GM18526 (cell line): ENCODE measurements around the gene TMEM44.

Experiments used
- POLR2A ChIP-seq: IDR thresholded peaks from 3 replicates; pipeline ENCODE4 v1.6.1; 2011; ENCODE audit not compliant: insufficient read length; ENCODE audit errors: extremely low read depth

Gene TMEM44

DNA sequence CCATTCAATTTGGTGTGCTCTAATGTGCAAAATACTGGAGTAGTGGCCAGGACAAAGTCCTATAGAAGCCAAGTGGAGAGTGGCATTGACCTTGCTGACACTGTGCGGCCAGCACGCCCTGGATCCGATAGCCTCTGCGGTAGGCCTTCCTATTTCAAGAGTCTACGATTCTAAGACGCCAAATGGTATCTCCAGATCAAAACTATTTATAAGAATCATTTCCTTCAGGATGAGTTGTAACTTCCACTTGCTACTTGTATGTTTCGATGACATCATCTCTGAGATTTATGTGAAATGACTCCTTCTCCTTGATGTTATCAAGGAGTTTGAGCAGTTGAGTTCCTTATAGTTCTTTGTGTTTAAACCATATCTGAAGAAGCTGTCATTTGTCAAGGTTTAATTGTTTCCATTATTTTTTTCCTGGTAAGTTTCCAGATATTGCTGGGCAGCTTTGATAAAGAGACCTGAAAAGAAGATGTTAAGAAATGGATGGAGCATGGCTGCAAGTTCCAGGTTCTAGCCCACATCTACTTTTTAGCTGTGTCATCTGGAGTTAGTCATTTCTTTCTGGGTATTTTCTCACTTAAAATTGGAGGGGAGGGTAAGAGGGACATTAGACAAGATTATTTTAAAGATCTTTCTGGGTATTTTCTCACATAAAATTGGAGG is 71.8 kb downstream of the TMEM44 start:
- TF ChIP-seq POLR2A, result no peak

DNA sequence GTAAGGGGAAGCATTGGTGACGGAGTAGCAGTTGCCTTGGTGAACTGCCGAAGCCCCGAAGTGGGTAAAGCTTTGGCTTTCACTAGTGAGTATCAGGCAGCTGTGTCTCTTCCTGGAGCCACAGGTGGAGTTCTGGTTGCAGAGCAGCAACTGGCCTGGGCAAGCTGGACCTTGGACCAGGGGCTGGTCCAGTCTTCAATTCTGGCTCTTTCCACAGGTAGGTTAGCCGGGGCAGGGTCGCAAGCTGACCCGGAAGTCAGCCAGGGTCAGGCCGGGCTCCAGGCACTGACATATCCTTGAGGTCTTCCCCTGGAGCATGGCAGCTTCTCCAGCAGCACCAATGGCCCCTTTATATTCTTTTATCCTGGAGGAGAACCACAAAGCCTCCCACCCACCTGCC is 73.2 kb downstream of the TMEM44 start:
- TF ChIP-seq POLR2A, result no peak

DNA sequence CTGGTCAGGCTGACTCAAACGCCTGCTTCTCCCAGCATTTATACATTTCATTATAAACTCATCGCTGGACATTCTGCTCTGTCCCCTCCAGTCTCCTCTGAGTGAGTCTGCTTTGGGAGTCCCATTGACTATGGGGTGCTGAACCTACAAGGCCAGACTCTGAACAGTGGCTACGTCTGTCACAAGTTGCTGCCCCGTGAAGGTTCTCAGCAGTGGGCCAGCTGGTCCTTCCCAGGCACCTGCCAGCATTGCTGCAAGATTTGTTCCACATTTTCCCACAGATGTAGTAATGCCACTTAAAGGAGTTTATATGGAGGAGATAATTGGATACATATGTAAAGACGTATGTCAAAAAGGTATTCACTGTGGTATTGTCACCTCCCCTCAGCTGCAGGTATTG is 73.7 kb downstream of the TMEM44 start:
- TF ChIP-seq POLR2A, result no peak

DNA sequence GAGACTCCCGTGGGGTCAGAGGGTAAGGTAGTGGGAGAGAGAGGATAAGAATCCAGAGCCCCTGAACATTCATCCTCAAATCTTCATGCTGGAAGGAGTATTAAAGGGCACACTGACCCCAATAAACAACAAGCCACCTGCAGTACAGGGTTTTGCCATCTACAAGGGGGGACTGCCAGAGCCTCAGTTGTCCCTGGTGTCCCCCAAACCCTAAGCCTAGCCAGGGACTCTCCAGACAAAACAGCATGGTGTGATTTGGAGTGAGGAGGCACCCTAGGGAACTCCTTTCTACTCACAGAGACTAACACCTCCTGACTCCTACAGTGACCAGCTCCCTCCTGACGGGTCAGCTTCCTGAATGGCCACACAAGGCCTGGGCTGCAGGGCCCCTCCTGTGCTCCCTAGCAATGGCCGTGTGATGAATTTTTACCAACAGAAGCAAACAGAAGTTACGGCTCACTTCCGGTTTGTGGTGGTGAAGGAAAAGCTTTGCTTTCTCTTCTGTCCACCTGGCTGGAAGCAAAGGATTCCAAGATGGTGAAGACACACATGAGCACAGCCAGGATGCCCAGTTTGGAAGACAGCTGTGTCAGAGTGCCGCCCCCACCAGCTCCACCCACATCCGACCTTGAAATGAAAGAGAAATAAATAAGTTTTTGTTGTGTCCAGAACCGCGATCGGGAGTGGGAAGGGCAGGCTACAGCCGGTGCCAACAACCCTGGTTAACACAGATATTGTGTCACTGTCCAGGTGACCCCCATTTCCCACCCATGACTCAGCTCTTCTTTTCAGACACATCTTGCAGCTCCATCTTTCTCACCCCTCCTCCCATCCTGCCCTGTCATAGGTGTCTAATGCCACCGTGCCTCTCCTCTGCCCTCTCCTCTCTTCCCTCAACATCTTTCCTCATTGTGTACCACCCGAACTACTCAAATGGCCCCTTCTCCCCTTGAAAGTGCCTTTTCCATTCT is 76.8 kb downstream of the TMEM44 start:
- TF ChIP-seq POLR2A, result no peak

DNA sequence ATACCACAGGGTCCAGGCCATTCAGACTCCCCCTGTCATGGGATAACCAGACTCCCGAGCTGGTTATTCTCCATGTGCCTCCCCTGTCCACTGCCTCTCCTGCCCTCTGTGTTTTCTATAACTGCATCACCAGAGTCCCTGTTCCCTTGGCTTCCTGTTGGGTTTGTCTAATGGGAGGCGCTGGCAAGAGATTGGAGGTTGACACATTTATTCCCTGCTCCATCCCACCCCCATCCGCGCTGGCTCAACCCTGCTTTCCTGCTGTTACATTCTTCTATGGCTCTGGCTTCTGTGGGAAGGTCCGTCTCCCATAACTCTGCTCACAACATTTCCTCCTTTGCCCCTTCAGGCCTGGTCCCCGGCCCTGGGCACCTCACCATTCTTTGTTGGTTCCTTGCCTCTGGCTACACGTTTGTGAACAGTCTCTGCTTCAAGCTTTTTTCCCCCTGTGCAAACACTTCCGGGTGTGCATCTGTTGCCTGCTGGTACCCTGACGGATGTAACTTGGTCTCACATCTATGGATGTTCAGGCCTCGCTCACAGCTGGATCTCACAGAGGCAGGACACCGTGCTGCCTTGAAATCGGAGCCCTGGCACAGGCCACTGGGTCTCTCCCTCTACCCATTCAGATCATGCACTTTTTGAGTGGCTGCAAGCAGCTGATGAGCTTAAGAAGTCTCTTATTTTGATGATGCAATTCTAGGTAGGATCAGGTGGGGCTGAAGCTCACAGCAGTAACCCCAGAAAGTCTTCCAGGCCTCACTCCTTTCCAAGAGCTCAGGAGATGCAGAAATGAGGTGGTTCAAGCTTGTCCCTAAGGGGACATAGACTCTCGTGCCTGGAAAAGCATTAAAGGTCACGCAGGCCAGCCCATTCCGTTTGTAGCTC is 77.8 kb downstream of the TMEM44 start:
- no peak for TF ChIP-seq POLR2A

DNA sequence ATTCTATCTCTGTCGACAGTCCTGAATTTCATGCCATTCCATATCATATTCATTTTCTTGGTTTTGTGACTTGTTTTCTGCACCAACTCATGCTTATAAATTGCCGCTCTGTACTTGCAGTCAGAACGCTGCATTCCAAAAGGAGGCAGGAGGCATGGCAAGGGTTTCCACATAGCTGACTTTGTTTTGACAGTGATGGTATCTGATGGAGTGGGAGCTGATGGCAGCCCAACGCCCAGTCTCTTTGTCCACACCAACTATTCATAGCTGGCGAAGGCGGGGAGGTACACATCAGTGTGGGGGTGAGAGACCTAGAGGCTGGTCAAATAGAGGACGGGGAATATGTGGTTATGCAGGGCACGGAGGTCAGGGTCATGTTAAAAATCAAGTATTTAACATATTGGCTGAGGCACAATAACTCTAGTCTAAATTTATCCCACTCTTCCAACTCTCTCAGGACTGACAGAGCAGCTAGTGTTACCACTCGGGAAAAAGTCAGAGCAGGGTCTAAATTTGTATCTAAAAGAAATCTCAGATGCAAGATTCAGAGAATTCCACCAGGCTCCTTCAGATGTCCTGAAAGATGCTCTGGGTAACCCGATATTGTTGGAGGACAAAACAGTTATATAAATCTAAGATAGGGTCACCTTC is 78.6 kb downstream of the TMEM44 start:
- TF ChIP-seq POLR2A, result no peak

DNA sequence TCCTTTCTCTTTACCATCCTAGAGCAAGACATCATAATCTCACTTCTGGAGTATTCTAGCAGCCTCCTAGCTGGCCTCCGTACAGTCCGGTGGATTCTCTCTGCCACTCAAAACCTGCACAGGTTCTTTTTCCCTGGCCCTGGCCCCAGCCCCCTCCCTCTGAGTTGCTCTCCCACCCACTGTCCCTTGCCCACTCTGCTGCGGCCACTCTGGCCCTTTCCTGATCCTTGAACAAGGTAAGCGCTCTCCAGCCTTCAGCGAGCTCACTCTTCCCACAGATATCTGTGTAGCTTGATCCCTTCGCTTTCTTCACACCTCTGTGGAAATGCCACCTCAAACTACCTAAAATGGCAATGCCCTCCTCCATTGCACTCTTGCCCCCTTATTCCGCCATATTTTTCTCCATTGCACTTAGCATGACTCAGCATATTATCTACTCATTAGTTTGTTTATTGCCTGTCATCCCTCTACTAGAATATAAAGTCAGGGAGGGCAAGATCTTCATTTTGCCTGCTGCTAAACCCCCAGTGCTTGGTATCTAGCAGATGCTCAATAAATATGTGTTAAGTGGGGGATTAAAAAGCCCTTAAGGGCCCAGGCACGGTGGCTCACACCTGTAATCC is 80.8 kb downstream of the TMEM44 start:
- no peak for TF ChIP-seq POLR2A

DNA sequence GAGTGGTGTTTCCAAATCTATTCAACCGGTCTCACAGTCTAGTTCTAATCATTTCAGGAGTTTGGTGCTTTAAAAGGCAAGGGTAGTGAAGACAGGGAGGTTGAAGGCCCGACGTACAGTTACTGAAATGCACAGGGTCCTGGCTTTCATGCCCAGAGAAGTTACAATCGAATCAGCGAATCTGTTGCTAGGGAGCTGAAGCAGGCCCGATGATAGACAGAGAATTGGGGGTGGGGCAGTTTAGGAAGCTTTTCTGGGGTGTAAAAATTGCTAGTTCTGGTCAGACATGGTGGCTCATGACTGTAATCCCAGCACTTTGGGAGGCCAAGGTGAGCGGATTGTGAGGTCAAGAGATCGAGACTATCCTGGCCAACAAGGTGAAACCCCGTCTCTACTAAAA is 83.4 kb downstream of the TMEM44 start:
- no peak for TF ChIP-seq POLR2A

DNA sequence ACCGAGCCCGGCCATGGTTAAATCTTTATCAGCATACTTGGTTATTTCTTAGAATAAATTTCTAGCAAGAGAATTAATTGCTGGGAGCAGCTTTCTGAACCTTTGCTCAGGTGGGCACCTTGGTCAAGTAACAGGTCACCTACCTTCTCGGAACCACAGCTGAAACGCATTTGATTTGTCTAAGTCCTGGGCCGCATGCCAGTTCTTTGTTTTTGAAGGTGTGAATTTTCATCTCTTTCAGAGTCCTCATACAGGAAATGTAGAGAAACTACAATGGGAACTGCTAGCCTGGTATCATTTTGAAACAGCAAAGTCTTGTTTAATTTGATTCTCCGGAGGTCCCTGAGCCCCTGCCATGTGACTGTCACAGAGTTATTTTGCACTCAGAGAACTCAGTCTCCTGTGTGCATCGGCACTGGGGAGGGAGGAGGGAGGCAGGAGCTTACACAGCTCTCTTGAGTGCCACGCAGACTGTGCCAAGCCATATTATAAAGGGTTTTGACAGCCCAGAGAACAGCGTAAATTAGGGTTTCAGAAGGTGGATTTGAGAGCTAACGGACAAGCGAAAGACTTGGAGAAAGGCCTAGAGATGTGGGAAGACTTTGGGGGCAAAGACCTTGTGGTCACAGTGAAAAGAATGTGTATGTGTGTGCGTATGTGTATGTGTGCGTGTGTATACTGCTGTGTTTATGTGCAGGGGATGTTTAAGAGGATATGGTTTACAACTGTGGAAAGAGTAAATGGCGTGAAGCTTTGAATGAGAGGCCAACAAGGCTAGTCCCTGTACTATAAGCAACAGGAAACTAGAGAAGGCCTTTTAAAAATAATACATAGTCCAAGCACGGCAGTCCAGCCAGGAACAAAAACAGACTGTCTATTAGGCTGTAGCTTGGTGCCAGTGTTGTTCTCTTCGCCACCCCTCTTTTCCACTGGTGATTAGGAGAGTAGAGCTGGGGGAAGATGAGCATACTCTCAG is 84.6 kb downstream of the TMEM44 start:
- no peak for TF ChIP-seq POLR2A

DNA sequence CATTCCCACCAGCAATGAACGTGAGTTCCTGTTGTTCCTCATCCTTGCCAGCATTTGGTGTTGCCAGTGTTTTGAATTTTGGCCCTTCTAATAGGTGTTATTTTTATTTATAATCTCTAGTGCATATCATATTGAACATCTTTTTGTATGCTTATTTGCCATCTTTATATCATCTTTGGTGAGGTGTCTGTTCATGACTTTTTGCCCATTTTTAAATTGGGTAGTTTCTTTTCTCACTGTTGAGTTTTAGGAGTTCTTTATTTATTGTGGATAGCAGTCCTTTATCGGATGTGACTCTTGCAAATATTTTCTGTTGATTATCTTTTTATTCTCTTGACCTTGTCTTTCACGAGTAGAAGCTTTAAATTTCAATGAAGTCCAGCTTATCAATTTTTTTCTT is 86.2 kb downstream of the TMEM44 start:
- TF ChIP-seq POLR2A, result no peak

DNA sequence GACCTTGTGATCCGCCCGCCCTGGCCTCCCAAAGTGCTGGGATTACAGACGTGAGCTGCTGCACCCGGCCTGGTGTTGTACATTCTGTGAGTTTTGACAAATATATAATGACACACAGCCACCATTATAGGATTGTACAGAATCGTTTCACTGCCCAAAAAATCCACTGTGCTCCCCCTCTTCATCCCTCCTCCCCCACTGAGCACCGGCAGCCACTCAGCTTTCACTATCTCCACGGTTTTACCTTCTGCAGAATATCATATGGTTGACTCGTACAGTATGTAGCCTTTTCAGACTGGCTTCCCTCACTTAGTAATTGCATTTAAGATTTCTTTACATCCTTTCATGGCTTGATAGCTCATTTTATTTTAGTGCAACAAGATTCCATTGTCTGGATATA is 89.7 kb downstream of the TMEM44 start:
- TF ChIP-seq POLR2A, result no peak

DNA sequence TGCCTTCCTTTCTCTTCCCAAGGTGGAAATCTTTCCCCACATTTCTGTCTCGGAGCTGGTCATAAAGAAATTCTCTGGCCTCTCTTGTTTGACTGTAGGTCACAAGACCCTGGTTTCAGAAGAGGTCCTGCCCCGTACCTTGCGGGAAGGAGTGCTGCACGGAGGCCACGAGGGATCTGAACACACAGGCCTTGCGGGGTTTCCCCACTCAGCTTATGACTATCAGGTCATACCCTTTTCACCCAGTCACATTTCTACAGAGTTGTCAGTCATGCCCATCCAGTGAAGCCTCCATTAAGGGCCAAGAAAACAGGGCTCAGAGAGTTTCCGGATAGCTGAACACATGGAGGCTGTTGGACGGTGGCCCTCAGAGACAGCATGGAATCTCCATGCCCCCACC is 91.7 kb downstream of the TMEM44 start:
- TF ChIP-seq POLR2A, result no peak

DNA sequence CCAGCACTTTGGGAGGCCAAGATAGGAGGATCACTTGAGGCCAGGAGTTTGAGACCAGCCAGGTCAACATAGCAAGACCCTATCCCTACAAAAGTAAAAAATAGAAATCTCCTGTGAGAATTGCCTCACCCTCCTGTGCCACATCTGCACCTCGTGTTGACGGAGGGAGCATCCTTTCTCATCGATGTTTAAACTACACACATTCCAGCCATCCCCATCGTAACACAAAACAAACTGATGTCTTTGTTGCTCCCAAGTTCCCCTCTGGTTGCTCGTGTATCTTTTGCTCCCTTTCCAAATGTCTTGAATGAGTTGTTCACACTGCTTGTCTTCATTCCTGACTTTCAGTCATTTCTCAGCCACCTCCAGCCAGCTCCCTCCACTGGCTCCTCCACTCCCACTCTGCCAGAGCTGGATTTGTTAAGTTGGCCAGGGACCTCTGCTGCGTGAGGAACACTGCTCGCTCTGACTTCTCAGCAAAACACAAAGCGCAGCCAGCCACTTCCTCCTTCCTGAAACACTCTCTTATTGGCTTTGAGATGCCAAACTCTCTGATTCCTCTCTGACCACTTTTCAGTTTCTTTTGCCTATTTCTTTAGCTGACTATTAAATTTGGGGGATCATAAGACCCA is 92.8 kb downstream of the TMEM44 start:
- TF ChIP-seq POLR2A, result no peak
